A673 (cell line): ENCODE data around the gene IGLL1. TPM values are rescaled to one million over a fixed set of nuclear protein-coding genes. Genes with fewer than 3 reads are reported as not detected.

Experiments used
- BruUV-seq: library from RNA; stranded (reverse); fragments of 400-500 nt; replicated peaks from 2 replicates; lab custom pipeline; 2021; lab: Mats Ljungman, UMichigan
- CTCF ChIA-PET: fragments of 300-600 bp; sonication (Branson Sonifier 250); formaldehyde crosslinking; loops from one replicate; lab custom pipeline; 2022; ENCODE audit warnings: antibody characterized with exemption; lab: Charles Lee
- POLR2A ChIA-PET: fragments of 300-600 bp; sonication (Branson Sonifier 250); formaldehyde crosslinking; loops from one replicate; lab custom pipeline; 2022; ENCODE audit warnings: antibody characterized with exemption; ENCODE audit not compliant: low non-redundant PET; lab: Charles Lee
- DNase-seq: peaks from one replicate; pipeline ENCODE4 v3.0.0-alpha.2; 2015; ENCODE audit warnings: low spot score
- H3K27ac ChIP-seq: fragments of 200-600 bp; sonication (generic); 2 replicates; pipeline ENCODE4 v1.5.1; 2016; ENCODE audit warnings: mixed run types, low read depth, mild to moderate bottlenecking, mixed read lengths, antibody characterized with exemption, low read length; ENCODE audit not compliant: poor library complexity, severe bottlenecking
- H3K27me3 ChIP-seq: fragments of 200-600 bp; sonication (generic); replicated peaks from 2 replicates; pipeline ENCODE4 v1.6.1; 2017; ENCODE audit warnings: mixed run types, low read depth, mild to moderate bottlenecking, mixed read lengths, antibody characterized with exemption, low read length; ENCODE audit not compliant: insufficient read depth, poor library complexity
- H3K36me3 ChIP-seq: fragments of 200-600 bp; sonication (generic); 2 replicates; pipeline ENCODE4 v1.6.1; 2016; ENCODE audit warnings: mixed run types, mild to moderate bottlenecking, mixed read lengths, antibody characterized with exemption, low read length; ENCODE audit not compliant: insufficient read depth, poor library complexity, severe bottlenecking
- H3K4me1 ChIP-seq: fragments of 200-600 bp; sonication (generic); 2 replicates; pipeline ENCODE4 v1.6.1; 2017; ENCODE audit warnings: mixed run types, mild to moderate bottlenecking, mixed read lengths, antibody characterized with exemption, low read length; ENCODE audit not compliant: insufficient read depth, poor library complexity, severe bottlenecking
- H3K4me3 ChIP-seq: fragments of 200-600 bp; sonication (generic); 2 replicates; pipeline ENCODE4 v1.5.1; 2016; ENCODE audit warnings: low read depth, mixed run types, mild to moderate bottlenecking, mixed read lengths, low read length; ENCODE audit not compliant: poor library complexity, severe bottlenecking
- H3K9me3 ChIP-seq: fragments of 200-600 bp; sonication (generic); 2 replicates; pipeline ENCODE4 v1.6.1; 2016; ENCODE audit warnings: mixed run types, low read depth, mild to moderate bottlenecking, mixed read lengths, antibody characterized with exemption, low read length; ENCODE audit not compliant: poor library complexity, severe bottlenecking
- EZH2 ChIP-seq: fragments of 200-600 bp; sonication (generic); IDR thresholded peaks from 2 replicates; pipeline ENCODE4 v1.6.1; 2017; ENCODE audit warnings: borderline replicate concordance, low read depth, mild to moderate bottlenecking, mixed read lengths, antibody characterized with exemption, low read length; ENCODE audit not compliant: poor library complexity, severe bottlenecking
- intact Hi-C: fragments of 100-400 bp; cut with micrococcal nuclease; formaldehyde crosslinking; loops from one replicate; pipeline ENCODE4 v1.10.0; 2022; ENCODE audit not compliant: unreplicated experiment
- total RNA-seq: library from RNA; stranded (reverse); gene quantifications from 2 replicates; pipeline ENCODE4 v1.2.3, GENCODE V29; 2021
- TF ChIP-seq, protein P1 (sequence below): fragments of 300-800, 200-600 bp; sonication (generic); conservative IDR thresholded peaks from 2 replicates; pipeline ENCODE4 v1.5.1; 2017; ENCODE audit warnings: low read depth, mild to moderate bottlenecking, antibody characterized with exemption, low read length, moderate library complexity, mixed read lengths

Gene IGLL1
- total RNA-seq, 1 experiment from 2014 or later: not detected

DNA sequence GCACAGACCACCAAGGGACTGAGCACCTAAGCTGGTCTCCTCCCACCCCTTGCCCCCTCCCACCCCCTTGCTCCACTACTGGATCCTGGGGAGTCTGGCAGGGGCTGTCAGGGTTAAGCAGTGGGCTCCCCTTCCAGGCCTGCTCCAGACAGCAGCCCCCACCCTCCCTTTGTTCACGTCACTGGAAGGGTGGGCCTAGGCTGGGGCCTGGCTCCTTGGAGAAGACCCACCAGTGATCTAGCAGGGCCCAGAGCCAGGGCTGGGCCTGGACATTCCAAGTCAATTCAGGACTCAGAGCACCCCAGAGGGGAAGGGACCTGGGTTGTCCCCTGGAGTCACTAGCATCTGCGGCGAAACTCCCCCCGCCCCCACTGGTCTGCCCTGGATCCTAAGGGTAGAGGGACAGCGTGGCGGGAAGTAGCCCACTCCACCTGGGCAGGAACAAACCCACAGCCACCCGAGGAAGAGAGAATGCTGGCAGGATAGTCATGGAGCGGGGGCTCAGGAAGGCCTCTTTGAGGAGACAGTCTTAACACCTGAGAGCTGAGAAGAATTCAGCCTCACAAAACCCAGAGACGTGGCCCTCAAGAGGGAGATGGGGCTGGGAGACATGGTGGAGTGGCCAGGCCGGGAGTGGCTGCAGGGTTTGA is 45.8 kb downstream of the IGLL1 start:
- Histone ChIP-seq H3K4me1 (no peaks in the 10 kb centered on the region), H3K27ac (no peak overlapping the region), H3K27me3 (no peaks in the 10 kb centered on the region), H3K36me3 (no peaks in the 10 kb centered on the region), H3K9me3 (no peaks in the 10 kb centered on the region), H3K4me3 (no peak overlapping the region)
- ChIA-PET CTCF (no interaction called here), POLR2A (no interaction called here)
- no TSS peak for BruUV-seq
- no peak for DNase-seq
- TF ChIP-seq, protein P1, sequence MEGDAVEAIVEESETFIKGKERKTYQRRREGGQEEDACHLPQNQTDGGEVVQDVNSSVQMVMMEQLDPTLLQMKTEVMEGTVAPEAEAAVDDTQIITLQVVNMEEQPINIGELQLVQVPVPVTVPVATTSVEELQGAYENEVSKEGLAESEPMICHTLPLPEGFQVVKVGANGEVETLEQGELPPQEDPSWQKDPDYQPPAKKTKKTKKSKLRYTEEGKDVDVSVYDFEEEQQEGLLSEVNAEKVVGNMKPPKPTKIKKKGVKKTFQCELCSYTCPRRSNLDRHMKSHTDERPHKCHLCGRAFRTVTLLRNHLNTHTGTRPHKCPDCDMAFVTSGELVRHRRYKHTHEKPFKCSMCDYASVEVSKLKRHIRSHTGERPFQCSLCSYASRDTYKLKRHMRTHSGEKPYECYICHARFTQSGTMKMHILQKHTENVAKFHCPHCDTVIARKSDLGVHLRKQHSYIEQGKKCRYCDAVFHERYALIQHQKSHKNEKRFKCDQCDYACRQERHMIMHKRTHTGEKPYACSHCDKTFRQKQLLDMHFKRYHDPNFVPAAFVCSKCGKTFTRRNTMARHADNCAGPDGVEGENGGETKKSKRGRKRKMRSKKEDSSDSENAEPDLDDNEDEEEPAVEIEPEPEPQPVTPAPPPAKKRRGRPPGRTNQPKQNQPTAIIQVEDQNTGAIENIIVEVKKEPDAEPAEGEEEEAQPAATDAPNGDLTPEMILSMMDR: no peak
- no peak for TF ChIP-seq EZH2
- intact Hi-C loops: loop anchor here (10.0 kb wide), 1 partner anchor 220 kb away; no protein-coding TSS in a partner anchor

DNA sequence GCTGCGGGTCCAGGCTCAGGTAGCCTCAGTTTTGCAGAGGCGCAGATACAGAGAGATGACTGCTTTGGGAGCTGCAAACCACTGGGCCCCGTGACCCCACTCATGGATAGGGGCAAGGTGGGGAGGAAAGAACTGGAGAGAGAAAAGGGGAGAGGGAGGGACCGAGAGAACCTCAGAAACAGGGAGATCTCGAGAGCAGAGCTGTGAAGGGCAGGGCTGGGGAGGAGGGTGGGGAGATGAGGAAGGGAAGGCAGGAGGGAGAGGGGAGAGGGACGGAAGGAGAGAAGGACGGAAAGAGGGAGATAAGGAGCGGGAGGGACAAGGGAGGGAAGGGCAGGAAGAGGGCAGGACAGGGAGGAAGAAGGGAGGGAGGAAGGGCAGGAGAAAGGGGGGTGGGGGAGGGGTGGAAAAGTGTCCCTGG is 46.3 kb downstream of the IGLL1 start:
- Histone ChIP-seq H3K27me3 (no peaks in the 10 kb centered on the region), H3K4me3 (no peak overlapping the region), H3K9me3 (no peaks in the 10 kb centered on the region), H3K36me3 (no peaks in the 10 kb centered on the region), H3K27ac (no peak overlapping the region), H3K4me1 (no peaks in the 10 kb centered on the region)
- TF ChIP-seq EZH2: no peak
- TF ChIP-seq, protein P1: no peak
- BruUV-seq: no TSS peak
- POLR2A ChIA-PET: no interaction called here
- DNase-seq: no peak
- CTCF ChIA-PET: no interaction called here
- intact Hi-C loops: loop anchor here (10.0 kb wide), 1 partner anchor 219 kb away; no protein-coding TSS in a partner anchor

DNA sequence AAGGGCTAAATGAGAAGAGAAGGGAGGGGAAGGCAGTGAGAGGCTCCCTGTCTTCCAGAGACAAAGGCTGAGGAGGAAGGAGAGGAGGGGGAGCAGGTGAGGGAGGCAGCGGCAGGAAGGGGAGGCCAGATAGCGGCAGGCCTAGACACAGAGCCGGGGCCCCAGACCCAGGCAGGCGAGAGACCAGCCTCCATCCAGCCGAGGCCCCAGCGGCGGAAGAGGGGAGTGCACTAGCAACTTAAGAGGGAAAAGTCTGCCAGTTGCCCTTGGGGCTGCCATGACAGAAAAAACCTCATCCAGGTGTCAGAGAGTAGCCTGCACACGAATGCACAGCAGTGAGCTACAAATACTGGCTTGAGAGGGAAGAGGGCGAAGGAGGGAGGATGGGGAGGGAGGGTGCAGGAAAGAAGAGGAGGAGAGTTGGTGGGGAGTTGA is 46.7 kb downstream of the IGLL1 start:
- peak; percentile 33 for DNase-seq
- no TSS peak for BruUV-seq
- Histone ChIP-seq H3K27ac (no peak overlapping the region), H3K27me3 (no peaks in the 10 kb centered on the region), H3K9me3 (no peaks in the 10 kb centered on the region), H3K4me1 (no peaks in the 10 kb centered on the region), H3K36me3 (no peaks in the 10 kb centered on the region), H3K4me3 (no peak overlapping the region)
- TF ChIP-seq, protein P1: peak; percentile 28
- TF ChIP-seq EZH2: no peak
- CTCF ChIA-PET: no interaction called here
- POLR2A ChIA-PET: no interaction called here
- intact Hi-C loops: loop anchor here (10.0 kb wide), 1 partner anchor 219 kb away; no protein-coding TSS in a partner anchor
